BLaER1 (cell line): ENCODE data around the gene RTP3.

Experiments
- H3K27ac ChIP-seq: shearing (Covaris generic); formaldehyde crosslinking; 2 replicates; pipeline ENCODE4 v1.8.1; 2022
- H3K27me3 ChIP-seq: shearing (Covaris generic); formaldehyde crosslinking; 2 replicates; pipeline ENCODE4 v1.8.1; 2022
- H3K36me3 ChIP-seq: shearing (Covaris generic); formaldehyde crosslinking; 2 replicates; pipeline ENCODE4 v1.8.1; 2022
- H3K4me1 ChIP-seq: shearing (Covaris generic); formaldehyde crosslinking; 2 replicates; pipeline ENCODE4 v1.8.1; 2022
- H3K4me2 ChIP-seq: shearing (Covaris generic); formaldehyde crosslinking; 2 replicates; pipeline ENCODE4 v1.8.1; 2022
- H3K4me3 ChIP-seq: shearing (Covaris generic); formaldehyde crosslinking; 2 replicates; pipeline ENCODE4 v1.8.1; 2022
- H3K9ac ChIP-seq: shearing (Covaris generic); formaldehyde crosslinking; 2 replicates; pipeline ENCODE4 v1.8.1; 2022
- H3K9me3 ChIP-seq: shearing (Covaris generic); formaldehyde crosslinking; 2 replicates; pipeline ENCODE4 v1.8.1; 2022
- H4K20me1 ChIP-seq: shearing (Covaris generic); formaldehyde crosslinking; 2 replicates; pipeline ENCODE4 v1.8.1; 2022
- Cebpa-rat ChIP-seq: shearing (Covaris generic); IDR thresholded peaks from 2 replicates; pipeline ENCODE4 v1.8.1; 2022

The RTP3 gene

DNA sequence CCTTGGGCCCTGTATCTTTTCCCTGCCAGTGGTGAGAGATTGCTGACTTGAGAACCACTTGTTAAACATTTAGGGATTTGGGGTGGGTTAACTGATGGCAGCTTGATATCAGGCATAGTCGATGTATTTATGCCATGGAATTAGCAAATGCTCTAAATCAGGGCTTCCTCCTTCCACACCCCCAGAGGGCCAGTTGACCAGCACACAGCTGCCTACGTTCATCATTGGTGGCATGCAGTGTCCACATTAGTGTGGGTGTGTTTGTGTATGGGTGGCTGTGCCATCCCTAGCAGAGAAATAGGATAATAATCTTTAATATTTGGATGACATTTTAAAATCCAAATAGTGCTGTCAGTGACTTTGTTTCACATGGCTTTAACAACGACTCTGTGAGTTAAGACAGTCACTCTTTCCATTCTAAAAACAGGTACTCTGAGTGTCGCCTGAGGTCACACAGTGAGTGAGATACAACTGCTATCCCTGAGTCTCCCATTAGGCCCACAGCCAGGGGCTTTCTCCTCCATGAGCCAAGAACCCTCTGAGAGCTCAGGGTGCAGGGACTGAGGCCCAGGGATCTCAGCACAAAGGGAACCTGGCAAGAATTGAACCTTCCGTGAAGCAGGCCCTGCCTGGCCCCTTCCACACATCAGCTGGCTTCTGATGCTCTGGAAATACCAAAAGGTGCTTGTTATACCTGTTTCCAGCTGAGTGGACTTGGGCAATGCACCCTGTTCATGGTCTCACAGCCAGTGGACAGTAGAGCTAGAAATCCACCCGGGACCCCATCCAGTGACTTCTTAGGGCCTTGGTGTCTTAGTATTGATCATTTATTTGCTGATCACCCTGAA lies 28.8 kb upstream of the RTP3 start:
- H3K27ac ChIP-seq = no peak overlapping the region
- H3K9me3 ChIP-seq = no peaks in the 10 kb centered on the region
- TF ChIP-seq Cebpa-rat = no peak
- H3K4me3 ChIP-seq = no peak overlapping the region
- no peak overlapping the region for H3K9ac ChIP-seq
- peaks cover 15% of the 10 kb centered on the region for H3K27me3 ChIP-seq
- peaks cover 11% of the 10 kb centered on the region for H3K4me1 ChIP-seq
- no peaks in the 10 kb centered on the region for H4K20me1 ChIP-seq
- H3K4me2 ChIP-seq = no peak overlapping the region
- H3K36me3 ChIP-seq = no peaks in the 10 kb centered on the region

DNA sequence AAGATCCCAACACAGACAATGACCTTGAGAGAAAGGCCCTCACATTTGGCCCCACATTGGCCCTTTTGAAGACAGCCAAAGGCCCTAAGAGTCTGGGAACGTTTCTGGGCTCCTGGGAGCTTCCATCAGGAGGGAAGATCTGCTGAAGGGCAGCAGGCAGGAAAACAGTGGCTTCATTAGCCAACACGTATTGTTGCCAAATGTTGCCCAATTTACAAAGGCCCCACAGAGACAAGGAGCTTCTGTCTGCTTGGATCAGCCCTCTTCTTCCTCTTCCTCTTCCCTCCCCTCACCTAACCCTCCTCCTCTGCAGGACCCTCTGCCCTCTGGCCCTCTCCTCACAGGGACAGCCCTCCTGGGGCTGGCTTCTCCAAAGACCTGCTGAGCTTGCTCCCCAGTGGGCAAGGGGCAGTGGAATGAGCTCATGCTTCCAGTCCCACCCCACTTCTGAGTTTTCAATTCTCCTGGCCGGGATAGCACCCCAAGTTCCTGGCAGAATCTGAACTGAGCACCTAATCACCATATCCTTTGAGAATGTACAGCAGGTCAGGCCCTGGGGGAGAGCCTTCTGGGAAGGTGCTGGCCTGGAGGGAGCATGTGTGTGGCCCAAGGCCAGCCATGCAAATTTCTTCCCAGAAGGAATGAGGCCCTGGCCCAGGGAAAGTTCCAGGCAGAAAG lies 28.0 kb upstream of the RTP3 start:
- peaks cover 10% of the 10 kb centered on the region for H3K4me1 ChIP-seq
- no peaks in the 10 kb centered on the region for H3K36me3 ChIP-seq
- no peak overlapping the region for H3K4me2 ChIP-seq
- H3K9ac ChIP-seq = no peak overlapping the region
- H3K27me3 ChIP-seq = peaks cover 7% of the 10 kb centered on the region
- H3K27ac ChIP-seq = no peak overlapping the region
- peaks cover 4% of the 10 kb centered on the region; the same call in 1 of the 2 replicates for H3K9me3 ChIP-seq
- H4K20me1 ChIP-seq = no peaks in the 10 kb centered on the region
- H3K4me3 ChIP-seq = no peak overlapping the region
- TF ChIP-seq Cebpa-rat = no peak

DNA sequence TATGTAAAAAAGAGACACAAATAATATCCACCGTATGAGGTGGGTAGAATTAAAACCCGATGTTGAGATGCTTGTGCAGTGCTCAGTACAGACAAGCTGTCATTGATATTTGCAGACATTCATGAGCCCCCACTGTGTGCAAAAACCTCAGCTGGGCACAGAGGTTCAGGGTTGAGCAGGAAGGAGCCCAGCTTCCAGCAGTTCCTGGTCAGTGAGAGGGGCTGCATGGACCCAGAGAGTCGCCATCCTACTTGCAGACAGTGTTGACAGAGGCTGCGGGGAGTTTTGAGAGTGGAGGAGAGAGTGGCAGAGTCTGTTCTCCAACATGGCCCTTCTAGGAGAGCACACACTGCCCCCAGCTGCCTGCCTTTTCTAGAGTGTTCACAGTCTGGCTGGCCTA lies 26.9 kb upstream of the RTP3 start:
- H3K27ac ChIP-seq = no peak overlapping the region
- no peak overlapping the region for H3K4me3 ChIP-seq
- H3K36me3 ChIP-seq = no peaks in the 10 kb centered on the region
- H3K9me3 ChIP-seq = peaks cover 4% of the 10 kb centered on the region; the same call in 1 of the 2 replicates
- no peaks in the 10 kb centered on the region for H3K27me3 ChIP-seq
- peaks cover 10% of the 10 kb centered on the region for H3K4me1 ChIP-seq
- TF ChIP-seq Cebpa-rat = no peak
- H4K20me1 ChIP-seq = no peaks in the 10 kb centered on the region
- H3K9ac ChIP-seq = no peak overlapping the region
- no peak overlapping the region for H3K4me2 ChIP-seq

DNA sequence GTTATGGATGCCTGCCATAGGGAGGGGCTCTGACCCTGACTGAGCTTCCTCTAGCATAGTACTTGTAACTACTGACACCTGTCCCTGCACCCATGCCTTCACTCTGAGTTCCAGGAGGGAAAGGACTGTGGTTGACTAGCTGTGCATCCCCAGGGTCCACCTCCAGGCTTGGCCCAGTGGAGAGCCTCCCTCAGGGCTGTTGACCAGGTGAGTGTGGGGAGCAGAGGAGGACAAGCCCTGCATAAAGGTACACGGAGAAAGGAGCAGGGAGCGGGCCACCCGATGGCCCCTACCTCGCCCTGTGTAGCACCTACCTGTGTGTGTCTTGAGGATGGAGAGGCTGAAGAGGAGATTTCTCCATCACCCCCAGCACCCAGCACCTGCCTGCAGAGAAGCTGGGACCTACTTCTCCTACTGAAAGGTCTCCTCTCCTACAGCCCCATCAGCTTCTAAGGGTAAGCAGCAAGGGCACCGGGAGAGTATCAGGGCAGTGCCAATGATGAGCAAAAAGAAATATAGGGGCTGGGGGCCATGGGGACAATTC lies 26.3 kb upstream of the RTP3 start:
- Histone ChIP-seq H3K4me3 (no peak overlapping the region), H3K27me3 (no peaks in the 10 kb centered on the region), H3K27ac (no peak overlapping the region), H3K4me2 (no peak overlapping the region), H3K9ac (no peak overlapping the region), H3K36me3 (no peaks in the 10 kb centered on the region), H4K20me1 (no peaks in the 10 kb centered on the region), H3K4me1 (peaks cover 4% of the 10 kb centered on the region), H3K9me3 (peaks cover 4% of the 10 kb centered on the region; the same call in 1 of the 2 replicates)
- TF ChIP-seq Cebpa-rat = no peak

DNA sequence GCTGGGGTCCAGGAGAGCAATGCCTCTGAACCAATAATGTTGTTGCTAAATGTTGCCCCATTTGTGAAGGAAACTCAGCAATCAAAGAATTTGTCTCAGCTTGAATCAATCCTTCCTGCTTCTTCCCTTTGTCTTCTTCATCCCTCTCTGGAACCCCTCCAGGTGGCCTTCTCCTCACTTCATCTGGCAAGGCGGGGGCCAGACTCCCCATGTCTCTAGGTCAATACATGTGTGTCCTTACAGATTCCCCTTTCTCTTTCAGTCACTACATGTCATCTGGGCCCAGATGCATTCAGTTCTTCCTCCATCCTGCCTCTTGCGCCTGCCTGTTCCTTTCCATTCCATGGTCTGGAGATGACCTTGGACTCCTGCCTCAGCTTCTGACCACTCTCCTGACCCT lies 25.0 kb upstream of the RTP3 start:
- H3K4me1 ChIP-seq = no peaks in the 10 kb centered on the region
- no peak overlapping the region for H3K9ac ChIP-seq
- H3K36me3 ChIP-seq = no peaks in the 10 kb centered on the region
- peaks cover 4% of the 10 kb centered on the region; the same call in 1 of the 2 replicates for H3K9me3 ChIP-seq
- H3K27ac ChIP-seq = no peak overlapping the region
- H3K4me3 ChIP-seq = no peak overlapping the region
- no peak overlapping the region for H3K4me2 ChIP-seq
- H4K20me1 ChIP-seq = no peaks in the 10 kb centered on the region
- no peaks in the 10 kb centered on the region for H3K27me3 ChIP-seq
- TF ChIP-seq Cebpa-rat = no peak

DNA sequence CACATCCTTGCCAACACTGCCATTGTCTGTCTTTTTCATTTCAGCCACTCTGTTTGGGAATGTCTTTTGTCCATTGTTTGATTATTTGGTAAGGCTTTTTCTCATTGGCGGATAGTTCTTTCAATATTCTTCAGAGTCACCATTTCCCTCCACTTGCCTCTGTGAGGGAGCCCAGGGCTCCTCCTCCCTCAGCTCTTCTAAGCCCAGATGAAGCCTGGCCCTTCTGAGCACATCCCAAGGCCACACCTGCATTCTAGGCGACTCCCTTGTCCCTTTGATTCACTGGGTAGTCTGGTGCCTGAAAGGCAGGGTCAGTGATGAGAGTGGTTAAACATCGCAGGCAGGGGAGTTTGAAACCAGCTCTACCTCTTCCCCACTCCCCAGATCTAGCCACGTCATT lies 20.6 kb upstream of the RTP3 start:
- no peak overlapping the region for H3K4me3 ChIP-seq
- no peak overlapping the region for H3K27ac ChIP-seq
- H3K4me2 ChIP-seq = no peak overlapping the region
- no peaks in the 10 kb centered on the region for H3K27me3 ChIP-seq
- no peaks in the 10 kb centered on the region for H3K36me3 ChIP-seq
- no peak overlapping the region for H3K9ac ChIP-seq
- no peak for TF ChIP-seq Cebpa-rat
- peaks cover 4% of the 10 kb centered on the region; the same call in 1 of the 2 replicates for H3K9me3 ChIP-seq
- H3K4me1 ChIP-seq = no peaks in the 10 kb centered on the region
- H4K20me1 ChIP-seq = no peaks in the 10 kb centered on the region

DNA sequence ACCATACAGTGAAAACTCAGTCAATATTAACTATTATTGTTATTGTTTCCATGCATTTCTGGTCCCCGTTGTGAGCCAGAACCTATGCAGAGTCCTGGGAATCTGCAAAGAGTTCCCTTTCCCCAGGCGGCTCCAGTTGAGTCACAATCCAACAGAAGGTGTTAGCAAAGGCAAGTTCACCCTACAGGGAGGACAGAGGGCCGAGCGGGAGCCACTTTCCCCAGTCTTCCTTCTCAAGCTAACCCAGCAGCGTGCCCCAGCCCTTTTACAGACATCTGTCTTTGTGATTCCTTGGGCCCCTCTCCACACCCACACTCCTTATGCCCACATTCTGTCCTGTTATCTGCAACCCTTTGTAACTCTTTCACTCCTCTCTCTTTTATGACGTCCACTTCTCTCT lies 20.0 kb upstream of the RTP3 start:
- no peaks in the 10 kb centered on the region for H4K20me1 ChIP-seq
- H3K4me2 ChIP-seq = no peak overlapping the region
- no peak overlapping the region for H3K9ac ChIP-seq
- H3K9me3 ChIP-seq = peaks cover 4% of the 10 kb centered on the region; the same call in 1 of the 2 replicates
- H3K27ac ChIP-seq = no peak overlapping the region
- H3K27me3 ChIP-seq = no peaks in the 10 kb centered on the region
- no peaks in the 10 kb centered on the region for H3K36me3 ChIP-seq
- no peak for TF ChIP-seq Cebpa-rat
- H3K4me3 ChIP-seq = no peak overlapping the region
- H3K4me1 ChIP-seq = no peaks in the 10 kb centered on the region

DNA sequence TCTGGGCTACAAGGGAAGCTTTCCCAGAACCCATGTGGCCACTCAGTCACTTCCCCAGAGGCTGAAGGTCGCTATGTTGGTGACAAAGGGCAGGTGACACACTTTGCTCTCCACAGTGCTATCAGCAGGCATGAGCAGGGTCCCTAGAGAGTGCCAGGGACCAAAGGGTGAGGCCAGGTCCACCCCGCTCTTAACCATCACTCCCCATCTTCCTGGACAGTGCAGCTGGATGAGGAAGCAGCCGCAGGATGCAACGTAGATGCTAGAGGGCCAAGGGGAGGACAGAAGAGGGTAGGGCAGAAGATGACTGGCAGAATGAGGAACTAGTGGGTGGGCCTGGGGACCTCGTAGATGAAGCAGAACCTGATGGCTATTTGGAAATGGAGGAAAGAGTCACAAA lies 19.4 kb upstream of the RTP3 start:
- Histone ChIP-seq H3K36me3 (no peaks in the 10 kb centered on the region), H3K4me2 (no peak overlapping the region), H4K20me1 (no peaks in the 10 kb centered on the region), H3K4me1 (no peaks in the 10 kb centered on the region), H3K27ac (no peak overlapping the region), H3K9ac (no peak overlapping the region), H3K4me3 (no peak overlapping the region), H3K27me3 (no peaks in the 10 kb centered on the region), H3K9me3 (peaks cover 4% of the 10 kb centered on the region; the same call in 1 of the 2 replicates)
- no peak for TF ChIP-seq Cebpa-rat

DNA sequence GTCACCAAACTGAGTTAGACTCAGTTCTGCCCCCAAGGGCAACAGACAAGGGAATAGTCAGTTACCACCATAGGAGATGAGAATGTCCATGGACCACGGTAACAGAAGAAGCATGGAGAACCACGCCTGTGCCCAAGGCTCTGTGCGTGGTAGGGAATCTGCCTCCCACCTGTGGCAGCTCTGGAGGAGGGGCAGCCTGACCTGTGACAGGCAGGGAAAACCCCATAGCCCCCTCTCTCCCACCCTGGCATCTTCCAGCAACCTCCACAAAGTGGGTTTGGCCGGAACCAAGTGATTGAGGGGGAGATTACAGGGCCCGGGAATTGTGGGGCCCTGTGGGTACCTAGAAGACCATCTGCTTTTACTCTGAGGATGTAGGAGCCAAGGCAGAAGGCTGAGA lies 18.8 kb upstream of the RTP3 start:
- Histone ChIP-seq H3K36me3 (no peaks in the 10 kb centered on the region), H3K9ac (no peak overlapping the region), H3K27ac (no peak overlapping the region), H4K20me1 (no peaks in the 10 kb centered on the region), H3K4me2 (no peak overlapping the region), H3K4me3 (no peak overlapping the region), H3K4me1 (no peaks in the 10 kb centered on the region), H3K9me3 (peaks cover 4% of the 10 kb centered on the region; the same call in 1 of the 2 replicates), H3K27me3 (no peaks in the 10 kb centered on the region)
- TF ChIP-seq Cebpa-rat = no peak

DNA sequence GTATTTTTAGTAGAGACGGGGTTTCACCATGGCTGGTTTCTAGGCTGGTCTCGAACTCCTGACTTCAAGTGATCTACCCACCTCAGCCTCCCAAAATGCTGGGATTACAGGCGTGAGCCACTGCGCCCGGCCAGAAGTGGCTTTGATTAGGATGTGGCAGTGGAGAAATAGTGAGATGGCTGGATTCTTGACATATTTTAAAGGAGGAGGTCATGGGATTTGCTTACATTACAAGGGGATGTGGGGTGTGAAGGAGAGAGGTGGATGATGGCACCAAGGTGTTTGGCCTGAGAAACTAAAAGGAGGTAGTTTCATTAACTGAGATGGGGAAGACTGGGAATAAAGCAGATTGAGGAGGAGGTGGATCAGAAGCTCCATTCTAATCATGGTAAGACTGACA lies 18.1 kb upstream of the RTP3 start:
- TF ChIP-seq Cebpa-rat = no peak
- H3K4me1 ChIP-seq = no peaks in the 10 kb centered on the region
- H3K4me2 ChIP-seq = no peak overlapping the region
- no peaks in the 10 kb centered on the region for H4K20me1 ChIP-seq
- H3K27ac ChIP-seq = no peak overlapping the region
- no peaks in the 10 kb centered on the region for H3K27me3 ChIP-seq
- H3K9ac ChIP-seq = no peak overlapping the region
- no peaks in the 10 kb centered on the region for H3K36me3 ChIP-seq
- no peak overlapping the region for H3K4me3 ChIP-seq
- no peaks in the 10 kb centered on the region; the same call in 1 of the 2 replicates for H3K9me3 ChIP-seq
